Activated naive CD4-positive, alpha-beta T cell treated with Interleukin-2 at 50 U/mL for 16 hours (primary cell): ENCODE data around the gene FUT4.
"Not testable (repeated sequence)": the region's sequence is repeated elsewhere in the genome, so short reads cannot be mapped to it uniquely, and the experiment has no call there.

Experiments used
- DNase-seq: peaks from one replicate; pipeline ENCODE4 v3.0.0-alpha.2; 2020

FUT4 gene

DNA sequence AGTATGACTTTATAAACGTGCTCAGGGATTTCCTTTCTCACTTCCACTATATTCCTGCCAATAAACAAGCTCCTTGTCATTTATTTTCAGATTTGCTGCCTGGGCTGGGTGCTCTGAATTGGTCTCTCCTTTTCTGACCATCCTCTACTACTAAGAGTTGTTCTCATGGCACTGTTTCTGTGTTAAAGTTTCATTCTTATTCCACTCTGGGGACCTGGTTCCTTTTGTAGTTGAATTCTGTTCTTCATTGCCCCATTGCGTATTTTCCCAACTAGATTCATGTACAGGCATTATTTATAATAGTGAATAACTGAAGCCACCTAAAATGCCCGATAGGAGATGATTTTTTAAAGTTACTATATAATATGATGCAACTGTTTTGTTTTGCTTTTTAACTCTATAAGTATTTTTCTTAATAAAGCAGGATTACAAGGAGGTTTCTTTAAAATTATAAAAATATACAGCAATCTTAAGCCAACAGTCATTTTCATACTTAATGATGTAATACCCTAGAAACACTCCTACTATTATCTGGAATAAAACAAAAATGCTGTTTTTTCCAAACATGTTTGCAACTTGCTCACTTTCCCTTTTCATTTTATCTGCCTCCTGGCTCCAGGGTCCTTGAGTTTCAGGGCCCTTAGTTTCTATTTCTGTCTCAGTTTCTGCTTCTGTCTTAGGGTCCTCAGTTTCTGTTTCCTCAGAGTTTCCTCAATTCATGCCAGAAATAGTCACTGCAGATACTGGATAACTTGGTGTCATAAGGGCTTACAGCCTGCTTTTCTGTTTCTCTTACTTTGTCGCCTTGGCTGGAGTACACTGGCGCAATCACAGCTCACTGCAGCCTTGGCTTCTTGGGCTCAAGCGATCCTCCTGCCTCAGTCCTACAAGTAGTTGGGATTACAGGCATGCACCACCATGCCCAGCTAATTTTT is 9.8 kb upstream of the FUT4 start:
- DNase-seq: no peak

DNA sequence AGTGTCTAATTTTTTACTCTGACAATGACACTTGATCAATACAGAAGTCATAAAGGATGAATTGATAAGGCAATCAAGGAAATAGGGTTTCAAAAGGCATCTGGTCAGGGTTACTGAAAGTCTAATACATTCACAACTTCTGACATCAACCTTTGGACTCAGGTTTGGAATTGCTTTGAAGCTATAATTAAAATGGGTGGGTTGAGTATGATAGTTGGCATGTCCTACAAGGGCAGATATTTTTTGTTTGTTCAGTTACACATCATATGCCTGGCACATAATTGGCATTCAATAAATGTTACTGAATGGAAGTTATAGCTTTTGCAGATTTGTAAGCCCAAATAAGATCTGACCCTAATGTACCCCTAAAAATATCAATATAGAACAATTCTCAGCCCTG is 7.3 kb upstream of the FUT4 start:
- no peak for DNase-seq

DNA sequence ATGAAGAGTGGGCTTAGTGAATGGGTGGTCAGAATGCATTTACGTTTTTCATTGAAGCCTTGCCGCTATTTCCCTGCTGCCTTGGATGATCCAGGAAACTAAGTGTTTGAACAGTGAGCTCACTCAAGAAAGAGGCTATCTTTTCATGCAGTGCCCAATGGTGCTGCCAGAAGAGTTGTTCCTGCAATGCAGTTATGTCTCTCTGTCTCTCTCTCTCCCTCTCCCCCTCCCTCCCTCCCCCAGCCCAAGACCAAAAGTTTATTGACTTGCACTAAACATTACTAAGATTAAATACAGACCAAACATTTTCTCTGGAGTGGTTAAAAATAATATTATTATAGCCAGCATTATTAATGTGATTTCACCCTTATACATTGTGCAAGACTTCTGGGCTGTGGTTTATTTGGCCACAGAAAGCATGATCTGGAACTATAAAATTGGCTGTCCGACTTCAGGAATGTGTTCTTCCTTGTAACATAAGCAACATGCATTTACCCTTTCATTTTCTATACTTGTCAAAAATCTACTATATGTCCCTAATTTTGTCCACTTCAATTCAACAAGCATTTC is 6.6 kb upstream of the FUT4 start:
- DNase-seq: no peak

DNA sequence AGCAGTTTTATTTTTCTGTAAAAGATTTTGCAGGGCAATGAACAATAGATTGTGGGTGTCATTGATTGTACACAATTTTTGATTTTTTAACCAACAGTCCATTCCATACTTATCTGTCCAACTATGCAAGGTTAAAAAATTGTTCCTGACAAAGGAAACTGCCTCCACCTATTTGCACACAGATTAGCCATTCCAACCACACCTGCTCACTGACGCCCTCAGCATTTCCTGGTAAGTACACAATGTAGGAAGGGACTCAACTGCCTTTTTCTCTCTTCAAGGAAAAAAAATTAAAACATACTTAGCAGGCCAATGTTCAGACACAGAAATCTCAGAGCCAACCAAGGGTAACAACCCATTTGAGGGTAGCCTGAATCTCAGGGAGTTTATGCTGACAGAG is 4.3 kb upstream of the FUT4 start:
- no peak for DNase-seq

GRCh38 chr11:94544646-94545263 is 1.0 kb downstream of the FUT4 start:
- no peak for DNase-seq

GRCh38 chr11:94545264-94546161 is 1.8 kb downstream of the FUT4 start:
- no peak for DNase-seq

DNA sequence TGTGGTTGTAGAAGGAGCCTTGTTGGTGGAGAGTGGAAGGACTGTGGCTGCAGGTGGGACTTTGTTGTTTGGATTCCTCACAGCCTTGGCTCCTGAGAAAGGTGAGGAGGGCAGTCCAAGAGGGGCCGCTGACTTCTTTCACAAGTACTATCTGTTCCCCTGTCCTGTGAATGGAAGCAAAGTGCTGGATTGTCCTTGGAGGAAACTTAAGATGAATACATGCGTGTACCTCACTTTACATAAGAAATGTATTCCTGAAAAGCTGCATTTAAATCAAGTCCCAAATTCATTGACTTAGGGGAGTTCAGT is 2.4 kb downstream of the FUT4 start:
- DNase-seq: no peak

DNA sequence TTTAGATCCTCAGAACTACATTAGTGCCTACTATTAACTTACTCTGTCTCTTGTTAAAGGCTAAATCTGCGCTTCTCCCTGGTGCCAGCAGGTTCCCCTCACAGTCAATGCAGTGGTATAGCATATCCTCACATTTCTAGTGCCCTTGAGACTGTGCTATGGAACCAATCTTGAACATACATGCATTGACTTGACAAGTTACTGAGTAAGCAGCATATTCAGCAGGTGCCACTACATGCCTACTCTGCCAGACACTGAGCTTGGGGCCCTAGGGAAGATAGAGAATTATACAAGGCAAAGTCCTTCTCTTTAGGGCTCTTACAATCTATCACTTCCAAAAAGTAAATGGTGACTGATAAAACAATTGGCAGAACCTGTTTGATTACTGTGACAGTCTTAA is 3.2 kb downstream of the FUT4 start:
- no peak for DNase-seq

GRCh38 chr11:94549146-94549545 is 5.4 kb downstream of the FUT4 start:
- no peak for DNase-seq

- DNase-seq: no peak
Observed at GRCh38 chr11:94550513-94550912, 6.8 kb downstream of the FUT4 start.

DNA sequence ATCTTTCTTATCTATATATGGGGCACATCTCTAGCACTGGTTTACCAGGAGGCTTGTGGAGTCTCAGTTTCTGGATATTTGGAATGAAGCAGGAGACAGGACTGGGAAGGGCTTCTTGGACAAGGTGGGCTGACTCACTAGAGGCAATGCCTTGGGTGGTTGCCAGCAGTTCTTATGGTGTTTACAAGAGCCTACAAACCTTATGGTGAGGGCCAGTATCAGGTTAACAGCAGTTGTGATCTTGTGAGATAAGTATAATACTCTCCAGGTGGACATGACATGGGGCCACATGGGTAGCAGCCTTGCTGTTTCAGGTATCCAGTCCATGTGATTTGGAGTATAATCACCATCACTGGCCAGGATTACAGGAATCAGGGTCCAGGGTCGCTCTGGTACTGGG is 10.2 kb downstream of the FUT4 start:
- DNase-seq: no peak

GRCh38 chr11:94555752-94556329 is 12.1 kb downstream of the FUT4 start:
- DNase-seq: not testable (repeated sequence)

DNA sequence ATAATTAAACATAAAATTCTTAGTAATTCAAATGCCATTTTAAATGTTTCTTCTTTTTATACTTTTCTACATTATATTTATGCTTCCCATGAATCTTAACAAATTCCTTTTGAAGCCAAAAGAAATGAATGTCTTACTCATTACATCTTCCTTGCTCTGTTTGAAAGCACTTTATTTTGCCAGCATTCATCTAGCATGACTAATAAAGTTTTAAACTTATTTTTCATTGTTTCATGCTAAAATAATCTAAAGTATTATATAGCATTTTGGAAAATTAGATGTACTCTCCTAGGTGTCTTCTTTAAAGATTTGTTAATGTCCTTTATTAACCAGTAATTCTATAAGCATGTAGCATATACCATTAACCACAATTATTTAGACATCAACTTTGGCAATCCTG is 13.7 kb downstream of the FUT4 start:
- no peak for DNase-seq

DNA sequence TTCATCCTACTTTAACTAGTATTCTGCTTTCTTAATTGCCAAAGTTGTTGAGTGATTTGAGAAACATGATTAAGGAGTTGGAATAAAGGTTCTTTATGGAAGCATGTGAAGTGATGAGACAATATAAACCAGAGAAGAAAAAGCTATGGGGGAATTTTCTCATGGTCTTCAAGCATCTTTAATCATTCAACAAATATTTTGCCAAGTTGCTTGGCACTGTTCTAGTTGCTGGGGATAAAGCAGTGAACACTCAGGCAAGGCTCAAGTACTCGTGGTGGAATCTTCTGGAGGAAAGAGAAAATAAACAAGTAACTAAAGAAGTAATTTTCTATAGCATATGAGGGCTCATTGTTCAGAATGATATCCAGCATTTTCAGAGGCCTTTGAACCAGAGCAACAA is 14.3 kb downstream of the FUT4 start:
- no peak for DNase-seq

GRCh38 chr11:94558468-94558867 is 14.7 kb downstream of the FUT4 start:
- DNase-seq: no peak

DNA sequence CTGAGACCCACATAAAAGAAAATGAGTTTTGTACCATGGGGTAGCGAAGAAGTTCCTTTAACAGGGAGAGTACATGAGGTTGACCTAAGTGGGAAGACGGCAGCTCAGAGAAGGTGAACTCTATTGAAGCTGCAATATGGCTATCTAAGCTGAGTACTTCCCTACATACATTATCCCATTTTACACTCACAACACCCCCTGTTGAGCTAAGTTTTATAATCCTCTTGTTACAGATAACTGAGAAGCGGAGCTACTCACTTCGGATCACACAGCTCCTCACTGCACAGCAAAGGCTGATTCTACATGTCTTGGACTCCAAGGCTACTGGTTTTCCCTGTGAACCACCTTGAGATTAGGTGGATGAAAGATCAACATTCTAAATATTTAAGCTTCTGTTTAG is 15.2 kb downstream of the FUT4 start:
- no peak for DNase-seq

GRCh38 chr11:94559361-94559760 is 15.6 kb downstream of the FUT4 start:
- DNase-seq: no peak

DNA sequence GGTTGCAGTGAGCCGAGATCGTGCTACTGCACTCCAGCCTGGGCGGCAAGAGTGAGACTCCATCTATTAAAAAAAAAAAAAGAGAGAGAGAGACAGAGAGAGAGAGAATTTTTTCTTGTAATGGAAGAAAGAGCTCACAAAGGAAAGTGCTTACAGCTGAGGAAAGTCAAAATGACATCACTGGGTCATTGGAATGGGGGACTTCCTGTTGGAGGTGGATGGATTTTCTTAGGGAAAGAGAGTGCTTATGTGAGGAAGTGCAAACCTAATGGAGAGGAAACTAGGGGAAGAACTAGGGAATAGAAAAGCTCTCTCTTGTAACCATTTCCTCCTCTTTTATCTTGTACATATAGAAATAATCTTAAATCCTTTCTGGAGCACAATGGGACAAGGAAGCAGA is 17.1 kb downstream of the FUT4 start:
- DNase-seq: no peak

- no peak for DNase-seq
Observed at GRCh38 chr11:94563176-94563847, 19.6 kb downstream of the FUT4 start.

GRCh38 chr11:94563848-94564467 is 20.2 kb downstream of the FUT4 start:
- DNase-seq: no peak

- no peak for DNase-seq
Observed at GRCh38 chr11:94567181-94567670, 23.5 kb downstream of the FUT4 start, which contains the start of gene PIWIL4. PIWIL4 (plus strand) TSS chr11:94567368; CDS start chr11:94567519, 151 bp downstream.

GRCh38 chr11:94568200-94568599 is 24.5 kb downstream of the FUT4 start:
- DNase-seq: no peak
